ENCODE results near the gene SLC5A10.
"Not testable (repeated sequence)": the region's sequence is repeated elsewhere in the genome, so short reads cannot be mapped to it uniquely, and the experiment has no call there.

The SLC5A10 gene

GRCh38 chr17:19055447-19055846 lies 103.5 kb downstream of the SLC5A10 start:
- not testable (repeated sequence) for DNase-seq

GRCh38 chr17:19062009-19062717 lies 110.2 kb downstream of the SLC5A10 start:
- not testable (repeated sequence) for DNase-seq

GRCh38 chr17:19062718-19063325 lies 110.9 kb downstream of the SLC5A10 start:
- not testable (repeated sequence) for DNase-seq

GRCh38 chr17:19063326-19063956 lies 111.5 kb downstream of the SLC5A10 start:
- not testable (repeated sequence) for DNase-seq

- not testable (repeated sequence) for DNase-seq
Observed at GRCh38 chr17:19064378-19064777, 112.4 kb downstream of the SLC5A10 start.

GRCh38 chr17:19070318-19071168 lies 118.6 kb downstream of the SLC5A10 start:
- DNase-seq, result not testable (repeated sequence)
